Measurements from ENCODE around the gene NTRK3.

The NTRK3 gene

GRCh38 chr15:87827131-87827530, 429.4 kb downstream of the NTRK3 start:
- Mint-ChIP-seq H3K9me3 (peaks cover 3% of the 10 kb centered on the region), H3K36me3 (no peaks in the 10 kb centered on the region), H3K27ac (no peak overlapping the region), H3K4me3 (no peak overlapping the region), H3K4me1 (no peaks in the 10 kb centered on the region)
- ATAC-seq (no peak), DNase-seq (ENCODE audit: low spot score in 2 of 2) (no peak)

- no peak overlapping the region for H3K27ac Mint-ChIP-seq
- DNase-seq (ENCODE audit: low spot score in 2 of 2) (no peak), ATAC-seq (no peak)
- H3K9me3 Mint-ChIP-seq: peaks cover 3% of the 10 kb centered on the region
- H3K4me3 Mint-ChIP-seq: no peak overlapping the region
- no peaks in the 10 kb centered on the region for H3K4me1 Mint-ChIP-seq
- H3K36me3 Mint-ChIP-seq: no peaks in the 10 kb centered on the region
Observed at GRCh38 chr15:87826119-87826747, 430.3 kb downstream of the NTRK3 start.

GRCh38 chr15:87818756-87819155, 437.8 kb downstream of the NTRK3 start:
- no peaks in the 10 kb centered on the region for H3K36me3 Mint-ChIP-seq
- H3K4me1 Mint-ChIP-seq: no peaks in the 10 kb centered on the region
- no peak for DNase-seq (ENCODE audit: low spot score in 2 of 2)
- ATAC-seq: no peak
- no peak overlapping the region for H3K27ac Mint-ChIP-seq
- no peaks in the 10 kb centered on the region for H3K9me3 Mint-ChIP-seq
- H3K4me3 Mint-ChIP-seq: no peak overlapping the region

GRCh38 chr15:87817553-87817952, 439.0 kb downstream of the NTRK3 start:
- ATAC-seq: no peak
- H3K4me1 Mint-ChIP-seq: no peaks in the 10 kb centered on the region
- H3K4me3 Mint-ChIP-seq: no peak overlapping the region
- H3K27ac Mint-ChIP-seq: no peak overlapping the region
- H3K9me3 Mint-ChIP-seq: no peaks in the 10 kb centered on the region
- DNase-seq (ENCODE audit: low spot score in 2 of 2): no peak
- no peaks in the 10 kb centered on the region for H3K36me3 Mint-ChIP-seq

- no peak overlapping the region for H3K4me3 Mint-ChIP-seq
- H3K36me3 Mint-ChIP-seq: no peaks in the 10 kb centered on the region
- H3K9me3 Mint-ChIP-seq: no peaks in the 10 kb centered on the region
- DNase-seq (ENCODE audit: low spot score in 2 of 2): no peak
- H3K4me1 Mint-ChIP-seq: no peaks in the 10 kb centered on the region
- ATAC-seq: no peak
- H3K27ac Mint-ChIP-seq: no peak overlapping the region
Observed at GRCh38 chr15:87816811-87817210, 439.7 kb downstream of the NTRK3 start.

- Mint-ChIP-seq H3K4me3 (no peak overlapping the region), H3K9me3 (no peaks in the 10 kb centered on the region), H3K4me1 (no peaks in the 10 kb centered on the region), H3K27ac (no peak overlapping the region), H3K36me3 (no peaks in the 10 kb centered on the region)
- DNase-seq (ENCODE audit: low spot score in 2 of 2) (no peak), ATAC-seq (no peak)
Observed at GRCh38 chr15:87816016-87816415, 440.5 kb downstream of the NTRK3 start.
